ENCODE data around the gene CELF1. TPM values are rescaled to one million over a fixed set of nuclear protein-coding genes. Genes with fewer than 3 reads are reported as not detected.

Gene CELF1
- total and polyA plus RNA-seq, 2 of the 4 experiments (the other 2 are of a cell fraction), result 63.3 to 135 TPM

- no peak for TF ChIP-seq CHD1 (IDR thresholded peaks at IDR 0.05; ENCODE audit: low read depth, low read length)
These were observed 136.9 kb downstream of the CELF1 start (continued) for GRCh38 chr11:47415949-47416472.

Small RNA genes within 50 kb of the gene (microRNA-seq; reads per million reads assigned to microRNA genes)
- gene RN7SL652P (ENCODE audit: insufficient read depth, insufficient read length) (not detected), gene RNU5E-10P (ENCODE audit: insufficient read depth, insufficient read length) (not detected)

Small RNA genes within 50 kb of the gene (small RNA-seq; reads per million reads assigned to genes)
- 0.04 to 6.6 (median 0.33) reads per million in 5 experiments for gene RN7SL652P
- gene RNU5E-10P, result 0 reads per million in 5 experiments

Other genes starting within 250 kb of the CELF1 start
- not detected in 2 replicates for gene MYBPC3, start 200.4 kb downstream of the CELF1 start, total RNA-seq (2012; rRNA removed)
- not detected in 2 replicates for gene MYBPC3, start 200.4 kb downstream of the CELF1 start, polyA plus RNA-seq (2012; rRNA removed)
- not detected in 2 replicates for gene SPI1, start 174.6 kb downstream of the CELF1 start, total RNA-seq (2012; rRNA removed)
- not detected in 2 replicates for gene SPI1, start 174.6 kb downstream of the CELF1 start, polyA plus RNA-seq (2012; rRNA removed)
- 29.2 and 32.4 TPM in 2 replicates for gene SLC39A13, start 144.5 kb downstream of the CELF1 start, total RNA-seq (2012; rRNA removed)
- 144 and 164 TPM in 2 replicates for gene SLC39A13, start 144.5 kb downstream of the CELF1 start, polyA plus RNA-seq (2012; rRNA removed)
- gene PSMC3, start 126.7 kb downstream of the CELF1 start, total RNA-seq (2012; rRNA removed), result 238 and 484 TPM in 2 replicates
- gene PSMC3, start 126.7 kb downstream of the CELF1 start, polyA plus RNA-seq (2012; rRNA removed), result 253 TPM in 2 replicates
- gene RAPSN, start 104.0 kb downstream of the CELF1 start, total RNA-seq (2012; rRNA removed), result not detected in 2 replicates
- gene RAPSN, start 104.0 kb downstream of the CELF1 start, polyA plus RNA-seq (2012; rRNA removed), result 0.03 and 0.09 TPM in 2 replicates
- gene PTPMT1, start 12.5 kb upstream of the CELF1 start, total RNA-seq (2012; rRNA removed), result 51.4 and 55.0 TPM in 2 replicates
- 51.6 and 58.3 TPM in 2 replicates for gene PTPMT1, start 12.5 kb upstream of the CELF1 start, polyA plus RNA-seq (2012; rRNA removed)
- 37.2 and 41.6 TPM in 2 replicates for gene KBTBD4, start 25.8 kb upstream of the CELF1 start, total RNA-seq (2012; rRNA removed)
- 12.2 and 14.9 TPM in 2 replicates for gene KBTBD4, start 25.8 kb upstream of the CELF1 start, polyA plus RNA-seq (2012; rRNA removed)
- 77.1 and 79.7 TPM in 2 replicates for gene NDUFS3, start 25.9 kb upstream of the CELF1 start, total RNA-seq (2012; rRNA removed)
- 108 and 114 TPM in 2 replicates for gene NDUFS3, start 25.9 kb upstream of the CELF1 start, polyA plus RNA-seq (2012; rRNA removed)
- not detected in 2 replicates for gene FAM180B, start 33.5 kb upstream of the CELF1 start, total RNA-seq (2012; rRNA removed)
- not detected in 2 replicates for gene FAM180B, start 33.5 kb upstream of the CELF1 start, polyA plus RNA-seq (2012; rRNA removed)
- under 0.01 TPM in 1 of 2 replicates, not detected in the other for gene C1QTNF4, start 41.3 kb upstream of the CELF1 start, total RNA-seq (2012; rRNA removed)
- gene C1QTNF4, start 41.3 kb upstream of the CELF1 start, polyA plus RNA-seq (2012; rRNA removed), result 0.12 and 0.16 TPM in 2 replicates
- gene MTCH2, start 89.4 kb upstream of the CELF1 start, total RNA-seq (2012; rRNA removed), result 163 and 207 TPM in 2 replicates
- gene MTCH2, start 89.4 kb upstream of the CELF1 start, polyA plus RNA-seq (2012; rRNA removed), result 103 and 115 TPM in 2 replicates
- 0.36 and 0.56 TPM in 2 replicates for gene AGBL2, start 162.2 kb upstream of the CELF1 start, total RNA-seq (2012; rRNA removed)
- 1.2 and 1.5 TPM in 2 replicates for gene AGBL2, start 162.2 kb upstream of the CELF1 start, polyA plus RNA-seq (2012; rRNA removed)
- gene FNBP4, start 214.2 kb upstream of the CELF1 start, total RNA-seq (2012; rRNA removed), result 22.9 and 31.9 TPM in 2 replicates
- gene FNBP4, start 214.2 kb upstream of the CELF1 start, polyA plus RNA-seq (2012; rRNA removed), result 70.5 and 78.4 TPM in 2 replicates

Measured in IMR-90 (cell line).